Stimulated activated CD8-positive, alpha-beta memory T cell treated with anti-CD3 and anti-CD28 coated beads, Interleukin-7, amount 100 ng/mL, for 48 hours (primary cell): ENCODE data around the gene SPATA6.

Source experiments
- DNase-seq, 2 donors: peaks; one replicate each; pipeline ENCODE4 v3.0.0-alpha.2; 2020; ENCODE audit warnings: low read depth in 1 of 2; ENCODE audit errors: extremely low read depth in 1 of 2

Gene SPATA6

DNA sequence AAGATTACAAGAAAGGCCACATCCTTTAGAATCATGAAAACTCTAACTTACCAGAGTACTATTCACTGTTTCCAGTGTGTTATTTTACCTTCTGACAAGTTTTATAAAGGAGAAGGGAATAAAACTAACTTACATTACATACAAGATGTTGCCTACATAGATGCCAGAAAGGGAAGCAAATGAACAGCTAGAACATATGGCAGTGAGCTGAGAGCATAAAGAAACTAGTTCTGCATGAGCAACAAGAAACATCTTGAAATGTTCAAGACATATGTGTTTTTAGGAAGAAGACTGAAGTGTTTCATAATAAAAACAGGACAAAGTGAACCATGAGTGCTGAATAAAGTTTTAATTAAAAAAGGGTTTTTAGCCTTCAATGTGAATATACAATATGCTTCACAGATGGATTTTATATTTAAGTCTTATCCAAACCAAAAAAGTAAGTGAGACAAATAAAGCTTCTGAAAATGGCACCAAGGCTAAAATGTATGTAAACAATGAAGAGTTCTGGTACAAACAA lies 210.1 kb downstream of the SPATA6 start:
- DNase-seq: no peak

DNA sequence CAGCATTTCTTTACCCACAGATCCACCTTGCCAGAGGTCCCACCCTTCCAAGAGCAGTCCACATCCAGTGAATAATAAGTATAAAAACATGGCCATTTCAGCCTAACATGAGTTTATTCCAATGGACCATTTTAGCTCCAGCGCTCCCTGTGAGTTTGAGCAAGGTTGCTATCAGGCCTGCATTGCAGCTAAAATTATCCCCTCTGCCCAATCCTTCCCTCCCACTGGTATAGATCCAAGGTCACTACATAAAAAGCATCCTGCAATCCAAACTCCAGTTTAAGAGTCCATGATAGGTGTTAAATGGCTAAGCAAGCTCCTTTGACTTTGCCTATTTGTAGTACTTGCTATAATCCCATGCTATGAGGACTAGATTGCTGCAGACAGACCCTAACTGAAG lies 213.9 kb downstream of the SPATA6 start:
- no peak for DNase-seq

DNA sequence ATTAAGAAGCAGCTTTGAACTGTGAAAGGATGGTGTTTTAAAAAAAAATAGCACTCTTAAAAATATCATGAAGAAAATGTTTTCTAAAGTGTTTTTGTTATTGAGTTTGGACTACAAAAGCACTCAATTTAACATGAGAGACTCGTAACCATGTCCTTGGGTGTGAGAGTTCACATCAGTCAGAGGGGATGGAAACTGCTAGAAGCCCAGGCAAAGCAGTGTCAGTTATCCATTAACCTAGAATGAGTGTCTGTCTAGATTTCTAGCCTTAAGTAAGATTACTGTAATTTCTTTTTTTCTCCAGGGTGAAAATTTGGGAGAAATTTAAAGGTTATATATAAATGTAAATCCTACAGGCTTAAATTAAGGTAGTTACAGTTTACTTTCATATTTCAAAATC lies 217.8 kb downstream of the SPATA6 start:
- DNase-seq: no peak

DNA sequence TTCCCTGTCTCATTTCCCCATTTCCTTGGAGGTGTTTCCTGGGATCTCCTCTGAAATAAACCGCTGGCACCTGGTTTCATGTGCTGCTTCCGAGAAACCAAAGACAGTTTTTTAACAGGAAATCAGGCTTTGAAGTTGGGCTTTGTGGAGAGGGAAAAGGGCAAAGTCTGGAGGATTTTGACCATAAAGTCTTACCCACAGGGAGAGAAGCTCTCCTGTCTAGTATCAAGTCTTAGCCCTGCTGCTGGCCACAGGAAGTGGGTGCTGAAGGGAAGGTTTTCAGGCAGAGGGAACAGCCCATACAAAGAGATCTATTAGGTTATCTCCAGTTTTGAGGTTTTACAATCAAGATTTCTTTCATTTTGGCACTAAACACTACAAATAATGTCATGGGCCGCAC lies 220.2 kb downstream of the SPATA6 start:
- DNase-seq: no peak

DNA sequence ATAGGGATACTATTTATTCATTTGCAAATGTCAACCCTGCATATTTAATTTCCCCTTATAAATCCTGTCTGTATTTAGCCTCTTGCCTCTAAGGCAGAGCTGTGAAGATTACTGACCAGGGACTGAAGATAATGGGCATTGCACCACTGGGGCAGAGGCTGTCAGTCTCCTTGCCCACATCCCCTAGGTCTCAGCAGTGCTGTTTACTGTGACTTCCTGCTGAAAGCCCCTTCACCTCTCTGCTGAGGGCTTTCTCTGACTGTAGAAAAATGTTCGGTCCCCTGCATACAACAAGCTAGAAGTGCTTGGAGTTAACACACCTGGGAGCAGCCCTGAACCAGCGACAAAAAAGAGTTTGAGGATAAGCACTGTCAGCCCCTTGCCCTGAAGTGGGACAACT lies 220.7 kb downstream of the SPATA6 start:
- DNase-seq: no peak

DNA sequence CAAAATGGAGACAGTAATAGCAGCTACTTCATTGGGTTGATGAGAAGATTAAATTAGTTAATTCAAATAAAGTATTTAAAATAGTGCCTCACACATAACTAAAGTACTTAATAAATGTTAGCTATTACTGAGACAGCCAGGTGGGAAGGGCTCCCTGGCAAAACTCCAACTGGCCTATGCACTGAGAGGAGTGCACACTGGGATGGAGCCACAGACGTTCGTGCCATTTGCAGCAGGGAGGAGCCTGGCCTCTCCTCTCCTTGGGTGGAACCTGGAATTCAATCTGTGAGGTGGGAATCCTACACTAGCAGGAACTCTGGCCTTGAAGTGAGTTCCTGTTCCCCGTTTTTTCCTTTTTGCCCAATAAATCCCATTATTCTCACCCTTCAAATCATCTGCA lies 221.4 kb downstream of the SPATA6 start:
- DNase-seq: no peak

DNA sequence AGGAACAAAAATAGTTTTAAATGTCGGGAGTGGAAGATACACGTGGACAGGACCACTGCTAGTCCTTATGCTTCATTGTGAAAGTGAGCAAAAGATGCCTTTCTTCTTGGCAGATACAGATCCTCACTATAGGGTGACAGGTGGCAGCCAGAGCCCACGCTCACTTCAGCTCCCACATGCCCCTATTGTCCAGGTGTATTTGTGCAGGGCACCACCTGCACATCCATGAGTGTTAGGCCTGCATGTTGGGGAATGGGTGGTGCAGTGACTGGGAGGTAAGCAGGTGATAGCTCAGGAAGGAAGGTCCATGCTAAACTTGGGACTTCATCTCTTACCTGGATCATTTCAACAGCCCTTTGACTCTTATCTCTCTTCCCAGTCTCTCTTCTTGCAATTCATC lies 222.1 kb downstream of the SPATA6 start:
- DNase-seq: no peak

DNA sequence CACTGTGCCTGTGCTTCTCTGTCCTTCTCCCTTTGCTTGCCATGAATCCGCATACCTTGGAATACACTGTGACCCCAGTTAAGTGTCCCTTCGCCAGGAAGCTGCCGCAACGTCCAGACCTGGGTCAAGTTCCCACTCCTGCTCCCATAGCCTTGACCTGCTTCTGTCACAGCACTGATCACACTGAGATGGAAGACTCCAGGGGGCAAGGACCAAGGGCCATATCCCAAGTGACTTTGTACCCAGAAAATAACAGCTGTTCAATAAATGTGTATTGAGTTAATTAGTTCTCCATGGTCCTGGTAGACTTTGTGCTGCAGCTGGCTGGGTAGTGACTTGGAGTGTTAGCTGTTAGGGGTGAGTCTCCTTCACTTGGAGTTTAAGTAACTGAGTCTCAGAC lies 223.6 kb downstream of the SPATA6 start:
- no peak for DNase-seq

DNA sequence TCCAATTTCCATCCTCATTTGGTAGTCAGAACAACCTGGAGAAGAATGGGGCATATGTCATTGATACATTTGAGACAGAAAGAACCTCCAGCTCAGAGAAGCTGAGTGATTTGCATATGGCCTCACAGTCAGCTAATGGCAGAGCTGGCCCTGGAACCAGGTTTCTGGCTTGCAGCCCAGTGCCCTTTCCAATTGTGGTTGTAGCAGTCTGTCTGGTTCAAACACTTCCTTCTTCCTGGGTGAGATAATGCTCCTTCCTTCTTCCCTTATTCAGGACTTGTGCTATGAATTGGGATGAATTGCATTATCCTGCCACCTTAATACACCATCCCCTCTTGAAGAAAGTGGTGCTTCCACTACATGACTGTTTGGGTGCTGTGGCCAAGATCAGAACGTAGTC lies 225.3 kb downstream of the SPATA6 start:
- no peak for DNase-seq
